Prostate gland (tissue), 2 donors: ENCODE data around the gene WDR1.

Source experiments
- CTCF ChIP-seq, 4 experiments: fragments of 200-600 bp in 2 of 4; fragments of 450-650 bp in 2 of 4; sonication (generic) in 2 of 4; IDR thresholded peaks; 1 replicate in 3 of 4; 2 replicates in 1 of 4; pipeline ENCODE4 v1.5.1; 2016 to 2019; ENCODE audit warnings: antibody characterized with exemption in 4 of 4, mild to moderate bottlenecking in 2 of 4, moderate library complexity in 2 of 4
- POLR2A ChIP-seq: fragments of 450-650 bp; IDR thresholded peaks from one replicate; pipeline ENCODE4 v1.6.1; 2016; ENCODE audit warnings: antibody characterized with exemption, mild to moderate bottlenecking
- POLR2AphosphoS5 ChIP-seq: sonication (generic); formaldehyde crosslinking; IDR thresholded peaks from one replicate; pipeline ENCODE4 v1.6.1; 2017; ENCODE audit warnings: antibody characterized with exemption

- no peak for TF ChIP-seq CTCF (IDR thresholded peaks at IDR 0.05)
- no peak for TF ChIP-seq POLR2A
- TF ChIP-seq POLR2AphosphoS5: no peak
Observed at GRCh38 chr4:10029403-10029802, 87.2 kb downstream of the WDR1 start.
